HepG2 (cell line): Measurements from ENCODE around the gene MARK2. TPM values are rescaled to one million over a fixed set of nuclear protein-coding genes. Genes with fewer than 3 reads are reported as not detected.

Source experiments
- ATF1 ChIP-seq: IDR thresholded peaks from 2 replicates; pipeline ENCODE4 v1.6.1; 2016; ENCODE audit warnings: mild to moderate bottlenecking, control low read depth
- CBX5 ChIP-seq: sonication (generic); formaldehyde crosslinking; IDR thresholded peaks from 2 replicates; pipeline ENCODE4 v1.4.0; 2020; ENCODE audit warnings: missing genetic modification reagents, borderline replicate concordance
- GABPA ChIP-seq, 2 experiments: IDR thresholded peaks; 2 replicates each; pipeline ENCODE4 v1.6.1; 2011 to 2016; ENCODE audit warnings: low read depth in 2 of 2, low read length in 1 of 2, missing biosample characterization in 1 of 2, missing genetic modification characterization in 1 of 2
- IRX3 ChIP-seq: sonication (generic); formaldehyde crosslinking; IDR thresholded peaks from 2 replicates; pipeline ENCODE4 v1.8.1; 2023; ENCODE audit warnings: mild to moderate bottlenecking, low read depth, missing genetic modification reagents, borderline replicate concordance
- KAT7 ChIP-seq: IDR thresholded peaks from 2 replicates; pipeline ENCODE4 v1.6.1; 2018; ENCODE audit warnings: borderline replicate concordance, missing compliant biosample characterization
- KDM5B ChIP-seq: sonication (generic); formaldehyde crosslinking; IDR thresholded peaks from 2 replicates; pipeline ENCODE4 v1.4.0; 2020; ENCODE audit warnings: missing genetic modification reagents, mild to moderate bottlenecking, borderline replicate concordance
- MED13 ChIP-seq: sonication (generic); formaldehyde crosslinking; IDR thresholded peaks from 2 replicates; pipeline ENCODE4 v1.5.0; 2020; ENCODE audit warnings: missing genetic modification reagents
- NR2F6 ChIP-seq, 2 experiments: IDR thresholded peaks; 2 replicates each; pipeline ENCODE4 v1.6.1; 2016; ENCODE audit warnings: antibody characterized with exemption in 1 of 2, mild to moderate bottlenecking in 1 of 2
- SAP130 ChIP-seq: IDR thresholded peaks from 2 replicates; pipeline ENCODE4 v1.6.1; 2016; ENCODE audit warnings: low read depth
- STAG1 ChIP-seq: sonication (generic); formaldehyde crosslinking; IDR thresholded peaks from 2 replicates; pipeline ENCODE4 v1.4.0; 2020; ENCODE audit warnings: missing genetic modification reagents
- ZBTB7A ChIP-seq: sonication (generic); formaldehyde crosslinking; IDR thresholded peaks from 2 replicates; pipeline ENCODE4 v1.8.0; 2022; ENCODE audit warnings: mild to moderate bottlenecking, missing genetic modification reagents
- polyA plus RNA-seq, 8 experiments: library from polyadenylated mRNA; depleted of rRNA in 3 of 8; stranded (reverse) in 7 of 8; unstranded in 1 of 8; fragments of >200 nt; fragmentation: Illumina TruSeq in 4 of 8; extraction: Trizol in 4 of 8; gene quantifications; 2 replicates each; pipeline versions ENCODE4 v1.2.1 to v1.2.3, GENCODE V29; 2011 to 2016; ENCODE audit warnings: low read depth in 4 of 8, missing spikeins in 1 of 8, mixed read lengths in 1 of 8; ENCODE audit not compliant: insufficient read depth in 1 of 8
- total RNA-seq, 5 experiments: library from RNA; depleted of rRNA; stranded (reverse); fragments of >200 nt; fragmentation: Illumina TruSeq; extraction: Trizol; gene quantifications; 2 replicates each; pipeline ENCODE4 v1.2.3, GENCODE V29; 2016; ENCODE audit warnings: low read depth in 1 of 5
- TF ChIP-seq, protein P1 (sequence below): sonication (generic); formaldehyde crosslinking; IDR thresholded peaks from 2 replicates; pipeline ENCODE4 v1.4.0; 2020; ENCODE audit warnings: missing genetic modification reagents
- TF ChIP-seq, protein P2 (sequence below): sonication (generic); formaldehyde crosslinking; IDR thresholded peaks from 2 replicates; pipeline ENCODE4 v1.4.0; 2020; ENCODE audit warnings: missing genetic modification reagents
- TF ChIP-seq, protein P3 (sequence below): fragments of 450-650 bp; IDR thresholded peaks from 2 replicates; pipeline ENCODE4 v1.6.1; 2016
- TF ChIP-seq, protein P4 (sequence below): sonication (generic); formaldehyde crosslinking; IDR thresholded peaks from 2 replicates; pipeline ENCODE4 v1.4.0; 2020; ENCODE audit warnings: missing genetic modification reagents
- TF ChIP-seq, protein P5 (sequence below), 2 experiments: sonication (generic) in 1 of 2; formaldehyde crosslinking in 1 of 2; IDR thresholded peaks; 2 replicates each; pipeline versions ENCODE4 v1.4.0 to v1.6.1; 2018 to 2020; ENCODE audit warnings: missing genetic modification reagents in 2 of 2, borderline replicate concordance in 1 of 2, low read depth in 1 of 2, mild to moderate bottlenecking in 1 of 2, missing biosample characterization in 1 of 2
- TF ChIP-seq, protein P6 (sequence below): IDR thresholded peaks from 2 replicates; pipeline ENCODE4 v1.6.1; 2016

Gene MARK2
- total and polyA plus RNA-seq, 2 of the 13 experiments (the other 11 are each of a cell fraction or from before 2014, with no cell fraction given), result 13.5 to 13.9 TPM

DNA sequence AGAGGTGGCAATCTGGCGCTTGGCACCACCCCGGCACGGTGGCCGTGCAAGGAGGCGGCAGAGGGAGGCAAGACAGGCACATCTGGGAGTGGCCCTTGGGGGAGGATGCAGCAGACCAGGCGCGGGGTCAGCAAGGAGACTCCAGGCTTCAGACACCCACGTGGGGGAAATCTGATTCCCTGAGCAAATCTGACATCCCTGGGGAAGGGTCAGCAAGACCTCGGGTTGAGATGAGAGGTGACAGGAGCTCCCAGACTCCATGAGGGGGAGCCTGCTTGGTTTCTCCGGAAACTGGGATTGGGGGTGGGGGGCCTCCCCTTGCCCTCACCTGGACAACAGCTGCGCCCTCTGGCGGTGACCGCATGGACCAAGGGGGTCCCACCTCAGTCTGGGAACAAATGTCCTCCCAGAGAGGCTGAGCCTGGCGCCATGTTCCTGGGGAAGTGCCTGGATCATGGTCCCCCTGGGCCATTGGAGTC is 82.1 kb downstream of the MARK2 start (continued):
- TF ChIP-seq, protein P1, sequence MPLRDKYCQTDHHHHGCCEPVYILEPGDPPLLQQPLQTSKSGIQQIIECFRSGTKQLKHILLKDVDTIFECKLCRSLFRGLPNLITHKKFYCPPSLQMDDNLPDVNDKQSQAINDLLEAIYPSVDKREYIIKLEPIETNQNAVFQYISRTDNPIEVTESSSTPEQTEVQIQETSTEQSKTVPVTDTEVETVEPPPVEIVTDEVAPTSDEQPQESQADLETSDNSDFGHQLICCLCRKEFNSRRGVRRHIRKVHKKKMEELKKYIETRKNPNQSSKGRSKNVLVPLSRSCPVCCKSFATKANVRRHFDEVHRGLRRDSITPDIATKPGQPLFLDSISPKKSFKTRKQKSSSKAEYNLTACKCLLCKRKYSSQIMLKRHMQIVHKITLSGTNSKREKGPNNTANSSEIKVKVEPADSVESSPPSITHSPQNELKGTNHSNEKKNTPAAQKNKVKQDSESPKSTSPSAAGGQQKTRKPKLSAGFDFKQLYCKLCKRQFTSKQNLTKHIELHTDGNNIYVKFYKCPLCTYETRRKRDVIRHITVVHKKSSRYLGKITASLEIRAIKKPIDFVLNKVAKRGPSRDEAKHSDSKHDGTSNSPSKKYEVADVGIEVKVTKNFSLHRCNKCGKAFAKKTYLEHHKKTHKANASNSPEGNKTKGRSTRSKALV (CRISPR knock-in tag), result no peak
- TF ChIP-seq NR2F6 (IDR thresholded peaks at IDR 0.05) (0 out of 2 replicates have a peak, but pooled peaks have one; percentile 32), NR2F6 (CRISPR knock-in tag; IDR thresholded peaks at IDR 0.05) (peak; percentile 29; the same call in 1 of the 2 replicates), KAT7 (CRISPR knock-in tag) (peak; percentile 69; the same call in 1 of the 2 replicates), SAP130 (CRISPR knock-in tag) (peak; percentile 49), KDM5B (CRISPR knock-in tag) (0 out of 2 replicates have a peak, but pooled peaks have one; percentile 25), STAG1 (CRISPR knock-in tag) (peak; percentile 57), CBX5 (no peak), MED13 (CRISPR knock-in tag) (no peak), ZBTB7A (CRISPR knock-in tag) (peak; percentile 95), GABPA (IDR thresholded peaks at IDR 0.05; ENCODE audit: low read depth, low read length) (no peak), GABPA (CRISPR knock-in tag; IDR thresholded peaks at IDR 0.05; ENCODE audit: low read depth) (peak; percentile 36; the same call in 1 of the 2 replicates), ATF1 (CRISPR knock-in tag) (no peak), IRX3 (CRISPR knock-in tag) (no peak)
- TF ChIP-seq, protein P2, sequence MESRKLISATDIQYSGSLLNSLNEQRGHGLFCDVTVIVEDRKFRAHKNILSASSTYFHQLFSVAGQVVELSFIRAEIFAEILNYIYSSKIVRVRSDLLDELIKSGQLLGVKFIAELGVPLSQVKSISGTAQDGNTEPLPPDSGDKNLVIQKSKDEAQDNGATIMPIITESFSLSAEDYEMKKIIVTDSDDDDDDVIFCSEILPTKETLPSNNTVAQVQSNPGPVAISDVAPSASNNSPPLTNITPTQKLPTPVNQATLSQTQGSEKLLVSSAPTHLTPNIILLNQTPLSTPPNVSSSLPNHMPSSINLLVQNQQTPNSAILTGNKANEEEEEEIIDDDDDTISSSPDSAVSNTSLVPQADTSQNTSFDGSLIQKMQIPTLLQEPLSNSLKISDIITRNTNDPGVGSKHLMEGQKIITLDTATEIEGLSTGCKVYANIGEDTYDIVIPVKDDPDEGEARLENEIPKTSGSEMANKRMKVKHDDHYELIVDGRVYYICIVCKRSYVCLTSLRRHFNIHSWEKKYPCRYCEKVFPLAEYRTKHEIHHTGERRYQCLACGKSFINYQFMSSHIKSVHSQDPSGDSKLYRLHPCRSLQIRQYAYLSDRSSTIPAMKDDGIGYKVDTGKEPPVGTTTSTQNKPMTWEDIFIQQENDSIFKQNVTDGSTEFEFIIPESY (CRISPR knock-in tag), result peak; percentile 58
- TF ChIP-seq, protein P3, sequence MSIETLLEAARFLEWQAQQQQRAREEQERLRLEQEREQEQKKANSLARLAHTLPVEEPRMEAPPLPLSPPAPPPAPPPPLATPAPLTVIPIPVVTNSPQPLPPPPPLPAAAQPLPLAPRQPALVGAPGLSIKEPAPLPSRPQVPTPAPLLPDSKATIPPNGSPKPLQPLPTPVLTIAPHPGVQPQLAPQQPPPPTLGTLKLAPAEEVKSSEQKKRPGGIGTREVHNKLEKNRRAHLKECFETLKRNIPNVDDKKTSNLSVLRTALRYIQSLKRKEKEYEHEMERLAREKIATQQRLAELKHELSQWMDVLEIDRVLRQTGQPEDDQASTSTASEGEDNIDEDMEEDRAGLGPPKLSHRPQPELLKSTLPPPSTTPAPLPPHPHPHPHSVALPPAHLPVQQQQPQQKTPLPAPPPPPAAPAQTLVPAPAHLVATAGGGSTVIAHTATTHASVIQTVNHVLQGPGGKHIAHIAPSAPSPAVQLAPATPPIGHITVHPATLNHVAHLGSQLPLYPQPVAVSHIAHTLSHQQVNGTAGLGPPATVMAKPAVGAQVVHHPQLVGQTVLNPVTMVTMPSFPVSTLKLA, result no peak
- TF ChIP-seq, protein P4, sequence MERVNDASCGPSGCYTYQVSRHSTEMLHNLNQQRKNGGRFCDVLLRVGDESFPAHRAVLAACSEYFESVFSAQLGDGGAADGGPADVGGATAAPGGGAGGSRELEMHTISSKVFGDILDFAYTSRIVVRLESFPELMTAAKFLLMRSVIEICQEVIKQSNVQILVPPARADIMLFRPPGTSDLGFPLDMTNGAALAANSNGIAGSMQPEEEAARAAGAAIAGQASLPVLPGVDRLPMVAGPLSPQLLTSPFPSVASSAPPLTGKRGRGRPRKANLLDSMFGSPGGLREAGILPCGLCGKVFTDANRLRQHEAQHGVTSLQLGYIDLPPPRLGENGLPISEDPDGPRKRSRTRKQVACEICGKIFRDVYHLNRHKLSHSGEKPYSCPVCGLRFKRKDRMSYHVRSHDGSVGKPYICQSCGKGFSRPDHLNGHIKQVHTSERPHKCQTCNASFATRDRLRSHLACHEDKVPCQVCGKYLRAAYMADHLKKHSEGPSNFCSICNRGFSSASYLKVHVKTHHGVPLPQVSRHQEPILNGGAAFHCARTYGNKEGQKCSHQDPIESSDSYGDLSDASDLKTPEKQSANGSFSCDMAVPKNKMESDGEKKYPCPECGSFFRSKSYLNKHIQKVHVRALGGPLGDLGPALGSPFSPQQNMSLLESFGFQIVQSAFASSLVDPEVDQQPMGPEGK, result peak; percentile 96
- TF ChIP-seq, protein P5, sequence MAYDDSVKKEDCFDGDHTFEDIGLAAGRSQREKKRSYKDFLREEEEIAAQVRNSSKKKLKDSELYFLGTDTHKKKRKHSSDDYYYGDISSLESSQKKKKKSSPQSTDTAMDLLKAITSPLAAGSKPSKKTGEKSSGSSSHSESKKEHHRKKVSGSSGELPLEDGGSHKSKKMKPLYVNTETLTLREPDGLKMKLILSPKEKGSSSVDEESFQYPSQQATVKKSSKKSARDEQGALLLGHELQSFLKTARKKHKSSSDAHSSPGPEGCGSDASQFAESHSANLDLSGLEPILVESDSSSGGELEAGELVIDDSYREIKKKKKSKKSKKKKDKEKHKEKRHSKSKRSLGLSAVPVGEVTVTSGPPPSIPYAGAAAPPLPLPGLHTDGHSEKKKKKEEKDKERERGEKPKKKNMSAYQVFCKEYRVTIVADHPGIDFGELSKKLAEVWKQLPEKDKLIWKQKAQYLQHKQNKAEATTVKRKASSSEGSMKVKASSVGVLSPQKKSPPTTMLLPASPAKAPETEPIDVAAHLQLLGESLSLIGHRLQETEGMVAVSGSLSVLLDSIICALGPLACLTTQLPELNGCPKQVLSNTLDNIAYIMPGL (CRISPR knock-in tag; IDR thresholded peaks at IDR 0.05; ENCODE audit: borderline replicate concordance in 1 of 2, low read depth in 1 of 2), result peak; percentile 62 to 63; a peak in 2 of 4 replicates
- TF ChIP-seq, protein P6, sequence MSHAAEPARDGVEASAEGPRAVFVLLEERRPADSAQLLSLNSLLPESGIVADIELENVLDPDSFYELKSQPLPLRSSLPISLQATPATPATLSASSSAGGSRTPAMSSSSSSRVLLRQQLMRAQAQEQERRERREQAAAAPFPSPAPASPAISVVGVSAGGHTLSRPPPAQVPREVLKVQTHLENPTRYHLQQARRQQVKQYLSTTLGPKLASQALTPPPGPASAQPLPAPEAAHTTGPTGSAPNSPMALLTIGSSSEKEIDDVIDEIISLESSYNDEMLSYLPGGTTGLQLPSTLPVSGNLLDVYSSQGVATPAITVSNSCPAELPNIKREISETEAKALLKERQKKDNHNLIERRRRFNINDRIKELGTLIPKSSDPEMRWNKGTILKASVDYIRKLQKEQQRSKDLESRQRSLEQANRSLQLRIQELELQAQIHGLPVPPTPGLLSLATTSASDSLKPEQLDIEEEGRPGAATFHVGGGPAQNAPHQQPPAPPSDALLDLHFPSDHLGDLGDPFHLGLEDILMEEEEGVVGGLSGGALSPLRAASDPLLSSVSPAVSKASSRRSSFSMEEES (CRISPR knock-in tag), result no peak
